Activated naive CD4-positive, alpha-beta T cell treated with anti-CD3 and anti-CD28 coated beads, Interleukin-2, amount 50 U/mL, for 16 hours (primary cell): Measurements from ENCODE around the gene STING1.
A peak's percentile ranks its signal among the peaks of the same experiment; 100 is the strongest.
"Not testable (repeated sequence)": the region's sequence is repeated elsewhere in the genome, so short reads cannot be mapped to it uniquely, and the experiment has no call there.

ENCODE experiments used
- DNase-seq: peaks from one replicate; pipeline ENCODE4 v3.0.0-alpha.2; 2020

The STING1 gene

GRCh38 chr5:139482050-139482889, at the start of gene STING1:
Gene STING1, minus strand, starts transcription at chr5:139482758. Its CDS starts 1,054 bp downstream, at chr5:139481704.
- DNase-seq: peak; percentile 43

GRCh38 chr5:139531772-139532169, 49.2 kb upstream of the STING1 start:
- no peak for DNase-seq

- not testable (repeated sequence) for DNase-seq
Observed at GRCh38 chr5:139530079-139530478, 47.5 kb upstream of the STING1 start.

GRCh38 chr5:139528695-139529094, 46.1 kb upstream of the STING1 start:
- DNase-seq: not testable (repeated sequence)

GRCh38 chr5:139527896-139528467, 45.4 kb upstream of the STING1 start:
- not testable (repeated sequence) for DNase-seq

GRCh38 chr5:139527090-139527470, 44.5 kb upstream of the STING1 start:
- not testable (repeated sequence) for DNase-seq

GRCh38 chr5:139526309-139527089, 43.9 kb upstream of the STING1 start:
- not testable (repeated sequence) for DNase-seq

GRCh38 chr5:139525586-139526308, 43.2 kb upstream of the STING1 start:
- not testable (repeated sequence) for DNase-seq

GRCh38 chr5:139524940-139525585, 42.5 kb upstream of the STING1 start:
- DNase-seq: no peak

- no peak for DNase-seq
Observed at GRCh38 chr5:139524446-139524845, 41.9 kb upstream of the STING1 start.

- no peak for DNase-seq
Observed at GRCh38 chr5:139523635-139524445, 41.3 kb upstream of the STING1 start.

GRCh38 chr5:139517683-139518564, 35.4 kb upstream of the STING1 start:
- DNase-seq: peak; percentile 89

- no peak for DNase-seq
Observed at GRCh38 chr5:139514486-139514856, 31.9 kb upstream of the STING1 start.

- no peak for DNase-seq
Observed at GRCh38 chr5:139513852-139514485, 31.4 kb upstream of the STING1 start.

- peak; percentile 81 for DNase-seq
Observed at GRCh38 chr5:139513434-139513833, 30.9 kb upstream of the STING1 start.

GRCh38 chr5:139512786-139513390, 30.3 kb upstream of the STING1 start:
- DNase-seq: no peak

GRCh38 chr5:139504722-139505121, 22.2 kb upstream of the STING1 start:
- not testable (repeated sequence) for DNase-seq

GRCh38 chr5:139503879-139504278, 21.3 kb upstream of the STING1 start:
- DNase-seq: not testable (repeated sequence)
